ENCODE data around the gene FBXW12. TPM values are rescaled to one million over a fixed set of nuclear protein-coding genes. Genes with fewer than 3 reads are reported as not detected.

The FBXW12 gene
- total RNA-seq, 2 donors from 2014 or later: not detected

- intact Hi-C loops (cut with DNase I): no loop called here
- H3K4me3 ChIP-seq: no peak overlapping the region
- H3K9me3 ChIP-seq: no peaks in the 10 kb centered on the region
- no peak for DNase-seq
- TF ChIP-seq, protein P1, sequence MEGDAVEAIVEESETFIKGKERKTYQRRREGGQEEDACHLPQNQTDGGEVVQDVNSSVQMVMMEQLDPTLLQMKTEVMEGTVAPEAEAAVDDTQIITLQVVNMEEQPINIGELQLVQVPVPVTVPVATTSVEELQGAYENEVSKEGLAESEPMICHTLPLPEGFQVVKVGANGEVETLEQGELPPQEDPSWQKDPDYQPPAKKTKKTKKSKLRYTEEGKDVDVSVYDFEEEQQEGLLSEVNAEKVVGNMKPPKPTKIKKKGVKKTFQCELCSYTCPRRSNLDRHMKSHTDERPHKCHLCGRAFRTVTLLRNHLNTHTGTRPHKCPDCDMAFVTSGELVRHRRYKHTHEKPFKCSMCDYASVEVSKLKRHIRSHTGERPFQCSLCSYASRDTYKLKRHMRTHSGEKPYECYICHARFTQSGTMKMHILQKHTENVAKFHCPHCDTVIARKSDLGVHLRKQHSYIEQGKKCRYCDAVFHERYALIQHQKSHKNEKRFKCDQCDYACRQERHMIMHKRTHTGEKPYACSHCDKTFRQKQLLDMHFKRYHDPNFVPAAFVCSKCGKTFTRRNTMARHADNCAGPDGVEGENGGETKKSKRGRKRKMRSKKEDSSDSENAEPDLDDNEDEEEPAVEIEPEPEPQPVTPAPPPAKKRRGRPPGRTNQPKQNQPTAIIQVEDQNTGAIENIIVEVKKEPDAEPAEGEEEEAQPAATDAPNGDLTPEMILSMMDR (IDR thresholded peaks at IDR 0.05): no peak
- no peaks in the 10 kb centered on the region for H3K36me3 ChIP-seq
- no peak overlapping the region for H3K27ac ChIP-seq
- H3K4me1 ChIP-seq: no peaks in the 10 kb centered on the region
- H3K27me3 ChIP-seq: no peaks in the 10 kb centered on the region
- no peak overlapping the region for H3K9ac ChIP-seq (ENCODE audit: low read depth in 2 of 2, low read length in 2 of 2)
These were observed 16.9 kb downstream of the FBXW12 start for GRCh38 chr3:48388966-48389365.

DNA sequence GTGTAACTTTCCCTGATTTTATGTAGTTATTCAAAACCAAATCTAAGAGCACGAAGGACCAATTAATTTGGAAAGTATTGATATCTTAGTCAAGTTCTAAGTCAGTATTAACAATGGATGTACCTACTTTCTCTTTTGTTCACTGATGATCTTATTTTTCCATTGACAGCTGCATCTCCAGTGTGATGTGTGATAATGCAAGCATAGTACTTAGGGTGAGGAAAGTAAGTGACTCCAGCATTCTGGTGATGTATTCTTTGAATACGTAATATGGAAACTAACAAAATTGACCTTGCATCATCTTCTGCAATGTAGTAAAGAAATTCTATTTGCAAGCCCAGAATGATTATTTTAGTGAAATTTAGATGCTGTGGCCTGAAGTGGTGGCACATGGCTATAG, 22.4 kb downstream of the FBXW12 start:
- Histone ChIP-seq H3K36me3 (no peaks in the 10 kb centered on the region), H3K27me3 (no peaks in the 10 kb centered on the region), H3K27ac (no peak overlapping the region), H3K9me3 (no peaks in the 10 kb centered on the region), H3K4me1 (no peaks in the 10 kb centered on the region), H3K4me3 (no peak overlapping the region), H3K9ac (ENCODE audit: low read depth in 2 of 2, low read length in 2 of 2) (no peak overlapping the region)
- TF ChIP-seq, protein P1 (IDR thresholded peaks at IDR 0.05): no peak
- DNase-seq: no peak
- intact Hi-C loops (cut with DNase I): no loop called here

- no peak overlapping the region for H3K27ac ChIP-seq
- TF ChIP-seq, protein P1 (IDR thresholded peaks at IDR 0.05): no peak
- intact Hi-C loops (cut with DNase I): no loop called here
These were observed 23.7 kb downstream of the FBXW12 start for GRCh38 chr3:48395714-48396113.

GRCh38 chr3:48397767-48398681, 26.0 kb downstream of the FBXW12 start:
- no peak for DNase-seq
- TF ChIP-seq, protein P1 (IDR thresholded peaks at IDR 0.05): no peak
- H3K9me3 ChIP-seq: no peaks in the 10 kb centered on the region
- H3K27me3 ChIP-seq: no peaks in the 10 kb centered on the region
- H3K27ac ChIP-seq: no peak overlapping the region
- no peaks in the 10 kb centered on the region for H3K4me1 ChIP-seq
- intact Hi-C loops (cut with DNase I): no loop called here
- H3K36me3 ChIP-seq: no peaks in the 10 kb centered on the region
- H3K9ac ChIP-seq (ENCODE audit: low read depth in 2 of 2, low read length in 2 of 2): no peak overlapping the region
- H3K4me3 ChIP-seq: no peak overlapping the region

More at GRCh38 chr3:48395714-48396113, 23.7 kb downstream of the FBXW12 start:
- no peak overlapping the region for H3K9ac ChIP-seq (ENCODE audit: low read depth in 2 of 2, low read length in 2 of 2)
- no peaks in the 10 kb centered on the region for H3K27me3 ChIP-seq
- no peak for DNase-seq
- H3K36me3 ChIP-seq: no peaks in the 10 kb centered on the region
- H3K9me3 ChIP-seq: no peaks in the 10 kb centered on the region
- H3K4me3 ChIP-seq: no peak overlapping the region
- no peaks in the 10 kb centered on the region for H3K4me1 ChIP-seq

DNA sequence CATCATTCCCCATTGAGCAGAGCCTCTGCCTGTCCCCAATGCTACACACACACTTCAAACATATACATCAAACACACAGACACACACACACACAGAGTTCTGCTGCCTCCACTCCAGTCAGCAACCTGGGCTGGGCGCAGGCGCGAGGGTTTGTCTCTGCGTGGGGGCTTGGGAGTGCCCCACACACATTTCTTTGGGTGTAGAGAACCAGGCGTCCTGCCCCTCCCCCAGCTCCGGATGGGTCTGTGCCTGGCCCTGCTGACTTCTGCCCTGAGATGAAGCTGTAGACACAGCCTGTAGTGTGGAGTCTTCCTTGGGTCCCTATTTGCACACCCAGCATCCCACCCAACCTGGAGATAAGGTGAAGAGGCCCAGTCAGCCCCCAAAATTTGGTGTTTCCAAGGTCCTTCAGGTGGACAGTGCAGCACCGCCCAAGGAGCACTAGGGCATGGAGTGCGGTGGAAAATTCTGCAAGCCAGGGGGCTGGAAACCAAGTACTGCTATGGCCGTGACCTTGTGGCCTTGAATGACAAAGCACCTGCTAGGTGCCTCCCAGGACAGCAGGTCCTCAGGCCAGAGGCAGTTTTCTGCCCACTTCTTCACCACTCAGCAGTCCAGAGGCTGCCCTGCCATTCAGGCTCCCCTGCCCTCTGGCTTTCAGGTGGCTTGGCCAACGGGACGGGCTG, 26.8 kb downstream of the FBXW12 start:
- peak overlapping the region in 1 of 2 donors; percentile 35 for H3K9ac ChIP-seq (ENCODE audit: low read depth in 2 of 2, low read length in 2 of 2)
- no peaks in the 10 kb centered on the region for H3K9me3 ChIP-seq
- no peak overlapping the region for H3K4me3 ChIP-seq
- H3K36me3 ChIP-seq: no peaks in the 10 kb centered on the region
- TF ChIP-seq, protein P1 (IDR thresholded peaks at IDR 0.05): no peak
- DNase-seq: no peak
- H3K27me3 ChIP-seq: no peaks in the 10 kb centered on the region
- no peak overlapping the region for H3K27ac ChIP-seq
- no peaks in the 10 kb centered on the region for H3K4me1 ChIP-seq
- intact Hi-C loops (cut with DNase I): no loop called here

All from colonic mucosa (tissue), 4 donors.